SK-N-MC (cell line): ENCODE data around the gene CLP1.

ENCODE experiments used
- EZH2 ChIP-seq: fragments of 200-600 bp; sonication (generic); IDR thresholded peaks from one replicate; pipeline ENCODE4 v1.6.1; 2017; ENCODE audit warnings: antibody characterized with exemption
- FOXP2 ChIP-seq: optimal IDR thresholded peaks from 2 replicates; pipeline ENCODE3; 2011; ENCODE audit warnings: mild to moderate bottlenecking, moderate library complexity; ENCODE audit not compliant: insufficient read depth; ENCODE audit errors: extremely low read length, control extremely low read depth
- POLR2AphosphoS5 ChIP-seq: IDR thresholded peaks from 2 replicates; pipeline ENCODE4 v1.6.1; 2012; ENCODE audit warnings: mild to moderate bottlenecking, low read depth, low read length, borderline replicate concordance

GRCh38 chr11:57700425-57700824 is 42.9 kb downstream of the CLP1 start:
- TF ChIP-seq EZH2, result no peak
- TF ChIP-seq POLR2AphosphoS5, result no peak
- TF ChIP-seq FOXP2, result no peak
